ENCODE measurements around the gene MMAA. TPM values are rescaled to one million over a fixed set of nuclear protein-coding genes. Genes with fewer than 3 reads are reported as not detected.

MMAA gene
- total RNA-seq, 4 donors from 2014 or later, result 0.26 to 7.5 (median 3.5) TPM

DNA sequence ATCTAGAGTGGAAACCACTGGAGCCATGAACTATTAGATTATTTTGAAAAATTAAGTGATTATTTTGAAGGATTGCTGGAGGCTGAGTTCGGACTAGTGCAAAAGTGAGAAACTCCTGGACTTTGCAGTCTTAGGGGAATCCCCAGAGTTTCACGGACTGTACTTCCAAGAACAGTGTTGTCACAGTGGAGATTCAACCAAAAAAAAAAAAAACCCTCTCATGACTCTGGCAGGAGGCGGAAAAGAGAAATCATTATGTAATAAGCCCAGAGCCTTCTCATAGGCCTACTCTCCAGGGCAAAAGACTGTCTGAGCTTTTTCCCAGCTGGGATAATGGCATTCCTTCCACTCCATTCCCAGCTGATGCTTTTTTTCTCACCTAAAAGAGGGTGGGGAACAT lies 44.0 kb downstream of the MMAA start:
- Histone ChIP-seq H3K4me1 (no peaks in the 10 kb centered on the region), H3K9me3 (no peaks in the 10 kb centered on the region), H3K27me3 (no peaks in the 10 kb centered on the region), H3K27ac (no peak overlapping the region), H3K4me3 (no peak overlapping the region), H3K36me3 (no peaks in the 10 kb centered on the region)
- TF ChIP-seq CTCF (IDR thresholded peaks at IDR 0.05) (no peak), POLR2A (IDR thresholded peaks at IDR 0.05) (no peak)
- intact Hi-C loops (cut with DNase I; ENCODE audit: low total_unique reads), result no loop called here
- DNase-seq, result no peak

GRCh38 chr4:145665773-145666172 lies 46.6 kb downstream of the MMAA start:
- Histone ChIP-seq H3K27me3 (no peaks in the 10 kb centered on the region), H3K9me3 (no peaks in the 10 kb centered on the region), H3K4me3 (no peak overlapping the region), H3K4me1 (no peaks in the 10 kb centered on the region), H3K36me3 (no peaks in the 10 kb centered on the region), H3K27ac (no peak overlapping the region)
- DNase-seq, result no peak
- intact Hi-C loops (cut with DNase I; ENCODE audit: low total_unique reads), result no loop called here
- no peak for TF ChIP-seq CTCF (IDR thresholded peaks at IDR 0.05)
- no peak for TF ChIP-seq POLR2A (IDR thresholded peaks at IDR 0.05)

DNA sequence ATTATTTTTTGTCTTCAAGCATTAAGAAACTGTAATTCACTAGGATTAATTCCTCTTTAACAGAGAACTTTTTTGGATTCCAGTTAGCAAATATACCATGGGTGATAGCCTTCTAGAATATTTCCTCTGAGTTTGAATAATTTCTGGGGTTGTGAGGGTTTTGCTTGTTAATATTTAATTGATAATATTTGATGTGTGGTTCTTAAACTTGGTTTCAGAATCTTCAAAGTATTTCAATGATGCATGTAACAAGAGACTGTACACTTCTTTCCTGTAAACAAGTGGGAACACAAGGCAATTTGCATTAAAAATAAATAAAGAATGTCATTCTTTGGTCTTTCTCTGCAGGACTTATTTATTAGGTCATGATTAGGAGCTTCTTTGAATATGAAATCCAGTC lies 51.2 kb downstream of the MMAA start:
- Histone ChIP-seq H3K9me3 (no peaks in the 10 kb centered on the region), H3K4me1 (no peaks in the 10 kb centered on the region), H3K36me3 (no peaks in the 10 kb centered on the region), H3K4me3 (no peak overlapping the region), H3K27me3 (no peaks in the 10 kb centered on the region), H3K27ac (no peak overlapping the region)
- intact Hi-C loops (cut with DNase I; ENCODE audit: low total_unique reads), result no loop called here
- TF ChIP-seq CTCF (IDR thresholded peaks at IDR 0.05) (no peak), POLR2A (IDR thresholded peaks at IDR 0.05) (no peak)
- DNase-seq, result no peak

- DNase-seq, result no peak
- H3K4me1 ChIP-seq, result peaks cover 0 to 8% of the 10 kb centered on the region in 2 donors
- TF ChIP-seq POLR2A (IDR thresholded peaks at IDR 0.05) (no peak), CTCF (IDR thresholded peaks at IDR 0.05) (no peak)
- H3K36me3 ChIP-seq, result no peaks in the 10 kb centered on the region
- H3K27ac ChIP-seq, result no peak overlapping the region
- H3K4me3 ChIP-seq, result no peak overlapping the region
- no peaks in the 10 kb centered on the region for H3K9me3 ChIP-seq
- intact Hi-C loops (cut with DNase I; ENCODE audit: low total_unique reads), result no loop called here
- no peaks in the 10 kb centered on the region for H3K27me3 ChIP-seq
Observed at GRCh38 chr4:145679520-145679919, 60.3 kb downstream of the MMAA start.

GRCh38 chr4:145679991-145680455 lies 60.8 kb downstream of the MMAA start, which contains the start of gene C4orf51:
Gene C4orf51 (plus strand): TSS chr4:145680146. CDS start chr4:145680204, 58 bp downstream.
- DNase-seq, result no peak
- no peak within 1 kb of the TSS for H3K4me3 ChIP-seq
- no peak within 1 kb of the TSS for H3K27ac ChIP-seq
- H3K9me3 ChIP-seq, result no peaks in the 10 kb centered on the region
- intact Hi-C loops (cut with DNase I; ENCODE audit: low total_unique reads), result no loop called here
- no peaks in the 10 kb centered on the region for H3K36me3 ChIP-seq
- no peaks in the 10 kb centered on the region for H3K27me3 ChIP-seq
- H3K4me1 ChIP-seq, result peaks cover 0 to 8% of the 10 kb centered on the region in 2 donors
- TF ChIP-seq POLR2A (IDR thresholded peaks at IDR 0.05), result no peak
- TF ChIP-seq CTCF (IDR thresholded peaks at IDR 0.05), result no peak
